ENCODE data around the gene CWC15. TPM values are rescaled to one million over a fixed set of nuclear protein-coding genes. Genes with fewer than 3 reads are reported as not detected.

The CWC15 gene
- total and polyA plus RNA-seq, 8 donors, result 21.2 to 53.5 (median 28.2) TPM

- ATAC-seq (no peak), DNase-seq (peak in 1 of 6 donors; percentile 32), FAIRE-seq (no peak)
- no peak for TF ChIP-seq CTCF (IDR thresholded peaks at IDR 0.05)
- H3K4me3 ChIP-seq, result no peak overlapping the region
- no peaks in the 10 kb centered on the region for H3K9me3 ChIP-seq
- H3K27ac ChIP-seq, result no peak overlapping the region
- no peaks in the 10 kb centered on the region for H3K4me1 ChIP-seq
- peaks cover 0 to 33% (median 20%) of the 10 kb centered on the region in 3 donors for H3K36me3 ChIP-seq
- intact Hi-C loops (cut with DNase I), result no loop called here
- WGBS, 2 donors, result 80 to 95% methylated on average over 2 of the region's 2 CpGs
- H3K27me3 ChIP-seq, result no peaks in the 10 kb centered on the region
These were observed 14.2 kb downstream of the CWC15 start for GRCh38 chr11:94959179-94959578.

- Histone ChIP-seq H3K4me3 (no peak overlapping the region), H3K4me1 (no peaks in the 10 kb centered on the region), H3K9me3 (no peaks in the 10 kb centered on the region), H3K27me3 (no peaks in the 10 kb centered on the region), H3K27ac (no peak overlapping the region), H3K36me3 (peaks cover 0 to 23% (median 18%) of the 10 kb centered on the region in 3 donors)
- WGBS, 2 donors, result 42 to 45% methylated on average over 2 of the region's 2 CpGs
- intact Hi-C loops (cut with DNase I), result no loop called here
- ATAC-seq (peak in 1 of 4 donors; percentile 19), FAIRE-seq (no peak), DNase-seq (no peak)
- no peak for TF ChIP-seq CTCF (IDR thresholded peaks at IDR 0.05)
These were observed 15.1 kb downstream of the CWC15 start for GRCh38 chr11:94958121-94958696.

- DNase-seq (no peak), FAIRE-seq (no peak), ATAC-seq (no peak)
- no peak overlapping the region for H3K4me3 ChIP-seq
- peaks cover 0 to 11% (median 6%) of the 10 kb centered on the region in 3 donors for H3K36me3 ChIP-seq
- no peak overlapping the region for H3K27ac ChIP-seq
- H3K9me3 ChIP-seq, result no peaks in the 10 kb centered on the region
- H3K27me3 ChIP-seq, result no peaks in the 10 kb centered on the region
- 57 to 65% methylated on average over 4 of the region's 4 CpGs for WGBS, 2 donors
- no peak for TF ChIP-seq CTCF (IDR thresholded peaks at IDR 0.05)
- intact Hi-C loops (cut with DNase I), result no loop called here
- no peaks in the 10 kb centered on the region for H3K4me1 ChIP-seq
These were observed 16.4 kb downstream of the CWC15 start for GRCh38 chr11:94956963-94957362.

- no peaks in the 10 kb centered on the region for H3K9me3 ChIP-seq
- no peak overlapping the region for H3K27ac ChIP-seq
- H3K4me1 ChIP-seq, result no peaks in the 10 kb centered on the region
- intact Hi-C loops (cut with DNase I), result no loop called here
- ATAC-seq, result no peak
- WGBS, 2 donors, result 75 to 93% methylated on average over 1 of the region's 1 CpG
- no peak for TF ChIP-seq CTCF (IDR thresholded peaks at IDR 0.05)
- no peaks in the 10 kb centered on the region for H3K36me3 ChIP-seq
- no peak for FAIRE-seq
- H3K27me3 ChIP-seq, result no peaks in the 10 kb centered on the region
- no peak for DNase-seq
- H3K4me3 ChIP-seq, result no peak overlapping the region
These were observed 18.6 kb downstream of the CWC15 start for GRCh38 chr11:94954753-94955152.

- 64 to 75% methylated on average over 4 of the region's 4 CpGs for WGBS, 2 donors
- peak in 2 of 4 donors; percentile 20 to 37 for ATAC-seq
- no peak overlapping the region for H3K4me3 ChIP-seq
These were observed 25.2 kb downstream of the CWC15 start for GRCh38 chr11:94948070-94948617.

More at GRCh38 chr11:94948070-94948617, 25.2 kb downstream of the CWC15 start:
- intact Hi-C loops (cut with DNase I), result no loop called here
- H3K9me3 ChIP-seq, result no peaks in the 10 kb centered on the region
- H3K27ac ChIP-seq, result no peak overlapping the region
- H3K4me1 ChIP-seq, result no peaks in the 10 kb centered on the region
- no peaks in the 10 kb centered on the region for H3K27me3 ChIP-seq
- no peak for TF ChIP-seq CTCF (IDR thresholded peaks at IDR 0.05)
- DNase-seq (no peak), FAIRE-seq (no peak)
- H3K36me3 ChIP-seq, result no peaks in the 10 kb centered on the region

Data from pancreas (tissue), 10 donors.